Measurements from ENCODE around the gene TPRN.

GRCh38 chr9:137184881-137185660 is 15.5 kb downstream of the TPRN start:
- no peak for TF ChIP-seq CTCF (IDR thresholded peaks at IDR 0.05 in 8 of 11, conservative IDR thresholded peaks at IDR 0.05 in 3 of 11)
- no peak for TF ChIP-seq POLR2A (IDR thresholded peaks at IDR 0.05)
